GM21360 (cell line): ENCODE results near the gene SGCA.

ENCODE experiments used
- ATAC-seq: cut with Tn5 transposase; IDR thresholded peaks from one replicate; pipeline ENCODE4 v1.9.1; 2021; ENCODE audit warnings: mild to moderate bottlenecking, moderate library complexity; ENCODE audit not compliant: unreplicated experiment

Gene SGCA

GRCh38 chr17:50219939-50220465 is 54.2 kb downstream of the SGCA start:
- no peak for ATAC-seq

- no peak for ATAC-seq
These were observed 55.0 kb downstream of the SGCA start for GRCh38 chr17:50220811-50221210.

- ATAC-seq = no peak
These were observed 55.6 kb downstream of the SGCA start for GRCh38 chr17:50221266-50221863.

GRCh38 chr17:50221864-50222545 is 56.2 kb downstream of the SGCA start:
- no peak for ATAC-seq

GRCh38 chr17:50222922-50223321 is 57.1 kb downstream of the SGCA start:
- no peak for ATAC-seq
